AG04449 (cell line): ENCODE results near the gene AFMID.

Experiments used
- CTCF ChIA-PET: fragments of 350-600 bp; formaldehyde crosslinking; extraction: SDS; loops from one replicate; lab custom pipeline; 2021; ENCODE audit warnings: antibody characterized with exemption; lab: Yijun Ruan, JAX
- POLR2A ChIA-PET: fragments of 400-600, 350-600 bp; formaldehyde crosslinking; extraction: SDS; loops from one replicate; lab custom pipeline; 2020; ENCODE audit warnings: antibody characterized with exemption, inconsistent platforms; lab: Yijun Ruan, JAX
- DNase-seq: peaks from one replicate; pipeline ENCODE4 v3.0.0-alpha.2; 2010; ENCODE audit warnings: low read depth, low spot score
- H3K4me3 ChIP-seq: 2 replicates; pipeline ENCODE4 v1.5.1; 2011; ENCODE audit warnings: low read depth, mild to moderate bottlenecking, control low read depth, low read length
- CTCF ChIP-seq: IDR thresholded peaks from one replicate; pipeline ENCODE4 v1.5.1; 2011; ENCODE audit warnings: mild to moderate bottlenecking, moderate library complexity, low read length, control low read depth, inconsistent platforms; ENCODE audit not compliant: insufficient read depth; ENCODE audit errors: missing control alignments

AFMID gene

GRCh38 chr17:78141437-78142118 is 45.6 kb upstream of the AFMID start:
- CTCF ChIA-PET, result interaction anchor here (0.9 to 1.3 kb wide), 4 partner anchors 28 to 122 kb away, joined by 3 to 4 read pairs (median 3); no protein-coding TSS in a partner anchor
- POLR2A ChIA-PET, result no interaction called here
- TF ChIP-seq CTCF, result no peak
- H3K4me3 ChIP-seq, result no peak overlapping the region
- DNase-seq, result no peak

- no peak overlapping the region for H3K4me3 ChIP-seq
- DNase-seq, result no peak
- no peak for TF ChIP-seq CTCF
- CTCF ChIA-PET, result interaction anchor here (1.0 to 1.3 kb wide), 3 partner anchors 28 to 123 kb away, joined by 3 to 4 read pairs (median 3); no protein-coding TSS in a partner anchor
- POLR2A ChIA-PET, result no interaction called here
Measured at GRCh38 chr17:78142119-78142861, 44.9 kb upstream of the AFMID start.

GRCh38 chr17:78143214-78144146 is 43.7 kb upstream of the AFMID start:
- CTCF ChIA-PET, result interaction anchor here (0.7 to 1.6 kb wide), 4 partner anchors 9 to 33 kb away, joined by 3 to 8 read pairs (median 4); no protein-coding TSS in a partner anchor
- TF ChIP-seq CTCF, result no peak
- H3K4me3 ChIP-seq, result no peak overlapping the region
- DNase-seq, result no peak
- POLR2A ChIA-PET, result no interaction called here

GRCh38 chr17:78144147-78144719 is 42.9 kb upstream of the AFMID start:
- TF ChIP-seq CTCF, result no peak
- ChIA-PET POLR2A (interaction anchor here (0.6 kb wide), 1 partner anchor 22 kb away, joined by 3 read pairs; no protein-coding TSS in a partner anchor), CTCF (interaction anchor here (0.7 to 1.6 kb wide), 3 partner anchors 10 to 32 kb away, joined by 3 to 8 read pairs (median 5); no protein-coding TSS in a partner anchor)
- H3K4me3 ChIP-seq, result no peak overlapping the region
- DNase-seq, result no peak

GRCh38 chr17:78144736-78145641 is 42.2 kb upstream of the AFMID start:
- H3K4me3 ChIP-seq, result no peak overlapping the region
- no peak for TF ChIP-seq CTCF
- DNase-seq, result no peak
- ChIA-PET CTCF (interaction anchor here (1.6 kb wide), 1 partner anchor 11 kb away, joined by 8 read pairs; no protein-coding TSS in a partner anchor), POLR2A (interaction anchor here (0.6 kb wide), 1 partner anchor 21 kb away, joined by 3 read pairs; no protein-coding TSS in a partner anchor)
